Right lung (tissue), 10 donors: ENCODE results near the gene ARMC6. TPM values are rescaled to one million over a fixed set of nuclear protein-coding genes. Genes with fewer than 3 reads are reported as not detected.
A peak's percentile ranks its signal among the peaks of the same experiment; 100 is the strongest.

Experiments used
- DNase-seq, 2 donors: peaks; one replicate each; pipeline ENCODE4 v3.0.0-alpha.2; 2013
- long read RNA-seq, 8 donors: transcript quantifications; one replicate each; lab custom pipeline, GENCODE V29; 2026
- polyA plus RNA-seq, 5 donors: library from polyadenylated mRNA; unstranded; fragments of 120-200 nt; gene quantifications; one replicate each; pipeline versions ENCODE4 v1.2.1 to v1.2.3, GENCODE V29; 2013; ENCODE audit warnings: inconsistent platforms in 1 of 5, low replicate concordance in 1 of 5; ENCODE audit not compliant: insufficient read length in 5 of 5, insufficient read depth in 1 of 5

Gene ARMC6
- 10 to 100 TPM; 26.6 to 43.7 (median 33.1) TPM for polyA plus RNA-seq
- long read RNA-seq, donor 1, transcript ARMC6-202 (8 exons, 2,383 nt), result major isoform, 8 of 11 reads
- long read RNA-seq, donor 1, partial matches to known transcripts, result 0 of 11 reads
- long read RNA-seq, donor 1, other reads (novel, unspliced or antisense), result 0 of 11 reads
- long read RNA-seq, donor 2, transcript ARMC6-202 (8 exons, 2,383 nt), result major isoform, 6 of 7 reads
- long read RNA-seq, donor 2, partial matches to known transcripts, result 0 of 7 reads
- long read RNA-seq, donor 2, other reads (novel, unspliced or antisense), result 0 of 7 reads
- long read RNA-seq, donor 3, partial matches to known transcripts, result 0 of 2 reads
- long read RNA-seq, donor 3, other reads (novel, unspliced or antisense), result 0 of 2 reads
- long read RNA-seq, donor 4, partial matches to known transcripts, result 0 of 3 reads
- long read RNA-seq, donor 4, other reads (novel, unspliced or antisense), result 0 of 3 reads
- long read RNA-seq, donor 5, transcript ARMC6-202 (8 exons, 2,383 nt), result major isoform, 12 of 28 reads
- long read RNA-seq, donor 5, partial matches to known transcripts, result 12 of 28 reads
- long read RNA-seq, donor 5, other reads (novel, unspliced or antisense), result 0 of 28 reads
- long read RNA-seq, donor 6, transcript ARMC6-202 (8 exons, 2,383 nt), result major isoform, 6 of 9 reads
- long read RNA-seq, donor 6, partial matches to known transcripts, result 0 of 9 reads
- long read RNA-seq, donor 6, other reads (novel, unspliced or antisense), result 0 of 9 reads
- long read RNA-seq, donor 7, transcript ARMC6-202 (8 exons, 2,383 nt), result major isoform, 10 of 10 reads
- long read RNA-seq, donor 7, partial matches to known transcripts, result 0 of 10 reads
- long read RNA-seq, donor 7, other reads (novel, unspliced or antisense), result 0 of 10 reads
- long read RNA-seq, donor 8, partial matches to known transcripts, result 0 of 5 reads
- long read RNA-seq, donor 8, other reads (novel, unspliced or antisense), result 0 of 5 reads

DNA sequence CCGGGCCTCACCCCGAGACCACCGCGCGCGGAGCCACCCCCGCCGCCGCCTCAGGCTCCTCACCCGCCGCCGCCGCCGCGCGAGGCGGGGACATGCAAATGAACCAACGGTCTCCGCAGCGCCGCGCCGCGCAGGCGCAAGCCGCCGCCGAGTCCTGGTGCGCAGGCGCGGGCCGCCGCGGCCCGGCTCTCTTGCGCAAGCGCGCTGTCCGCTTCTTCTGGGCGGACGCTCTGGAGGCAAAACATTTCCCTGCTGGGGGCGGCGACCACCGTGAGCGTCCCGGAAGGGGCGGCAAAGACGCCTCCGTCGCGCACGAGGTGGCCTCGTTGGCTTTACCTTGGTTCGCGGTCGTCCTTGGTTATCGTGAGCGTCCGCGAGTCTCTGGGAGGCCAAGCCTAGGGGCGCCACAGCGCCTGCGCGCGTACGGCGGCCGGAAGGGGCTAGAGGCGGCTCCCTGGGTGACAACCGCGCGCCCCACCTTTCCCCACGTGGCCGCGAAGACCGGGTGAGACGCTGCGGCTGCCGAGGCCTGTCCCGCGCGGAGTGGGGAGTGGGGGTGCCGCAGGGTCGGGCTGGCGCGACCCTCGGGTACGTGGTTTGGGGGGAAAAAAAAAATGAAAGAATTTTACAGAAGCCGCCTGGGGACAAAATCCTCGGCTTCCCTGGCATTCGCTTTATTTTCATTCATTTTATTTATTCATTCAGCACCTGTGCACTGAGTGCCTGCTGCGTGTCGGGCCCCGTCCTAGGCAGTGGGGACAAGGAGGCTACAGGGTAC, at the start of gene ARMC6, which contains the start of gene SUGP2:
Gene ARMC6 (plus strand): TSS at position 178 of the 778 bp plus-strand sequence. CDS start 607 bp downstream, outside the sequence.
Gene SUGP2 (minus strand): TSS at position 92 of the 778 bp plus-strand sequence. CDS start 2,446 bp downstream, outside the sequence.
- DNase-seq, result peak; percentile 88 to 94

DNA sequence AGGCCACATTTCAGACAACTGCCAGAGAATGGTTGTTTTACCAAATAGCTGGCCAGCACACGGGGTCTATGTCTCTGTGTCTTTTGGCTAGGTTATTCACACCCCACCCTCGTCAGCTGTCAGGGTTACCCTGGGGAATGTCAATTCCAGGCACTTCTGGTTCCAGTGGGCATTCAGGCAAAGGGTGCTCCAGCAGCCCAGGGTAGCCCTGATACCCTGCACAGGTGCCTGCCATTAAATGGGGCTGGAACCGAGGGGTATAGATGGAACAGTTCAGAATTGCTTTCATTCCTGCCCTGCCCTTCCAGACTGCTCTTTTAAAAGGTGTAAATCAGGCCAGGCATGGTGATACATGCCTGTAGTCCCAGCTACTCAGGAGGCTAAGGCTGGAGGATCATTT, 49.2 kb upstream of the ARMC6 start:
- no peak for DNase-seq

DNA sequence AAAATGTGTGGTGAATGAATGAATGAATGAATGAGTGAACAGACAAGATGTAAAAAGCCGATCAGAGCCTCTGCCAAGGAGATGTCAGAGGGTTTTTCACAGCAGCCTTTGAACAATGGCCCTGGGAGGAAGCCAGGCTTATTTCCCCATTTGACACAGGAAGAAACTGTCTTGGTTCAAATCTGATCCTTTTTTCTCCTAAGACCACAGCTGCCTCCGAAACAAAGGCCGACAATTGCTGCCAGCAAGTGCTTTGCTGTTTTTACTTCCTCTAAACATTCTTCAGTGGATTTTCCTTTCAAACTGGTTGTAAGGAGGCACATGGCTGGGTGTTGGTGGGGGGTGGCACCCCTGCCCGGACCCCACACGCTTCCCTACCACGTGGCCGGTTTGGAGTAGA, 48.1 kb upstream of the ARMC6 start:
- DNase-seq, result peak; percentile 45 to 55

DNA sequence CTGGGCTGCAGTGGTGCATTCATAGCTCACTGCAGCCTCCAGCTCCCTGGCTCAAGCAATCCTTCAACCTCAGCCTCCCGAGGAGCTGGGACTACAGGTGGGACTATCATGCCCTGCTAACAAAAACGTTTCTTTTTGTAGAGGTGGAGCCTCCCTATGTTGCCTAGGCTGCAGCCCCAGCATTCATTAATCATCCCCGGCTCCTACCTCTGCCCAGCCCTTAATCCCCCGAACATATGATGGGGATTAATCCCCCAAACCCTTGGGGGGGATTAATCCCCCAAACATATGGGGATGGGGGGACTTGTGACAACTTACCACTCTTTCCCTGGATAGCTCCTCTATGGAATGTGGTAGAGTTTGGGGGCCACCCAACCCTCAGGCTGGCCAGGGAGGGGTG, 45.9 kb upstream of the ARMC6 start:
- no peak for DNase-seq

DNA sequence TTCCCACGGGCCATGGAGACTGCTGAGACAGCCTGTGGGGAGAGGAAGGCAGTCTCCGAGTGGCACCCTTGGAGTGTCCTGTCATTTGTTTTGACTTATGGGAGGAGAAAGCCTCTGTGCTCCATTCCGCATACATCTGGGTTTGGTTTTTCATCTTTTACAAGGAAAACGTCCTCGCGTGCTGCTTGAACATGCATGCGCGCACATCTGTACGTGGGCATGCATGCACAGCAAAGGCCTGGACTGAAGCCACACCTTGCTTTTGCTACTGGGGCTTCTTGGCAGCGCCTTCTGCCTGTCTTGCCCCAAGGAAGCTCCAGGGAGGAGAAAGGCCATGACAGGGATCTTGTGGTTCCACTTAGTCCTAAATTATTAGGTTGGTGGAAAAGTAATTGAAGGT, 44.1 kb upstream of the ARMC6 start:
- no peak for DNase-seq

DNA sequence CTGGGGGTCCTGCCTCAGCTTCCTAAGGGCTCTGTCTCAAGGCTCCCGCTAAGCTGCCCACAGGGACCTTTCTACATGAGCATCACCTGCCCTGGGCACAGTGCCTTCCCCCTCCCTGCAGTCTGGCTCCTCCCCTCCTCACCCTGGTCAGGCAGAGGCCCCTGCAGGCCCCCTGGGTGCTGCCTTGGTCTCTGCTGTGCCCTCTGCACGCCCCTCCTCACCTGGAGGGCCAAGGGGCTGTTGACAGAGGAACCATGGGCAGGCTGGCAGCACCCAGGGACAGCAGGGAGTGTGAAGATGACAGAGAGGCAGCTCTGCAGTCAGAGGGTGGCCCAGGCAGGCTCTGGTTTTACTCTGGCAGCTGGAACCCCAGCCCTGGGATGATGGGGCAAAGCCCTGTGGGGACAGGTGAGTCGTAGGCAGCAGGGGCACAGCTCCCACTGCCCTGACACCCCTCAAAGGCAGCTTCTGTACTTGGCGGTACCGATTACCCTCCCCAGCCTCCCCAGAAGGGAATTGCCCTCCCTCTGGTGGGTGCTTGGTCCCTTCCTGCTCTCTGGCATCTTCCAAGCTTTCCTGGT, 43.2 kb upstream of the ARMC6 start:
- DNase-seq, result no peak

DNA sequence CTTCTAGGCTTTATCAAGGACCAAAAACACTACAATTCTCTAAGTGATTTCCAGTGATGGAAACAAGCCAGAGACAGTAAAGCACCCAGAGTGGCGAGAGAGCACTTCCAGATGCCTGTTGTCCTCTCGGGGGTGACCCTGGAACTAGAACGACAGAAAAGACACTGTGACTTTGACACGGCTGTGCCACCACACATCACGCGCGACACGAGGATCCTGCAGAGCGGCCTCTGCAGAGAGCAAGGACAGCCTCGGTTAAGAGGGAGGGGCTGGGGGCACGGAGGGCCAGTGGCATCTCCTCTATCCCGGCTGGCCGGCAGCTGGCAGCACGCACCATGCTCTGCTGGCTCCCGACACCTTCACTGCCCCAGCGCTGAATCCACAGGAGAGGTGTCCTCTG, 42.4 kb upstream of the ARMC6 start:
- DNase-seq, result peak in 1 of 2 donors; percentile 37

DNA sequence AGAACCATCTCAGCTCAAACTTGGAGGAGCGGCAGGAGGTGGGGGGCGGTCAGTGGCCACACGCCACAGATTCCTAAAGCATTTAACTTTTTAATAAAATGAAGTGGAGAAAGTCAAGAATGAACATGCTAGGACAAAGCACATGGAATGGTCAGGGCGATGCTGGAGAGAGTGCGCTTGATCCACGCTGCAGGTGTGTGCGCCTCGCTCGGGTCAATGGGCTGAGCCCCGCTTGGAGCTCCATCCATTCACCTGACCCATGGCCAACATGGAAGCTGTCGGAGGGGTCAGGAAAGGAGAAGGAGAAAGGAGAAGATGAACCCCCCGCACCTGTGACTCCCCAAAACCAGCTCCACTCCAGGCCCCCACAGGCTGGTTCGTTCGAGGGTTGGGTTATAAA, 41.9 kb upstream of the ARMC6 start:
- no peak for DNase-seq

DNA sequence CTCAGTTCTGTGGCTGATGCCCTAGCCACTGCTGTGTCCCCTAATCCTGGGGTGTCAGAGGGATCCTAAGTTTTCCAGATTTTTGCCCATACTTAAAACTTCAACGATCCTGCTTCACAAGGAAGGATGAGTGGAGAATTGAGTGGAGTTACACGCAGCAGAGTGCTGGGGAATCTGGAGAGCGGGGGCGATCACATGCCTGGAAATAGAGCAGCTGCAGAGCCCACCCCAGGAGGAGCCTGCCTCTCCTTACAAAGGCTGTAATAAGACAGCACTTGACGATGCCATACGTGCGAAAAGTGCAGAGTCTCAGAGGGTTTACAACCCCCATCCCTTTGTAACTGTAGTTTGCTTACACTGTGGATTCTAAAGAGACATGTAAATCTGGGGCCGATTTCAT, 40.7 kb upstream of the ARMC6 start:
- no peak for DNase-seq

DNA sequence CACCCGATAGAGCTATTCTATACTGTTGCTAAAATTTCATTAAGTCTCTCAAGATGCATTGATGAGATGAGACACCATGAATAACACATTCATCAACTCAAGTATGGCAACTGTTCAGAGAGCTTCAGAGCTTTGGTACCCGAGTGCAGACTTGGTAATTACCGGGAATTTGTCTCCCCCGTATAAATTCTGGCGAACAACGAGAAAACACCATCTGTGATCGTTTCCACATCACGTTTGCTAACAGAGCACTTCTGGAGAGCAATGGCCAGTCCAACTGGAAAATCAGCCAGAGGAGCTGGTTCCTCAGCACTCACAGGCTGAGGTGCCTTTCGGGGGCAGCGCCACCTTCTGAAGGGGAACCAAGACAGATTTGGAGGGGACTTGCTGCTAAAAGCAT, 40.3 kb upstream of the ARMC6 start:
- peak; percentile 60 to 61 for DNase-seq

DNA sequence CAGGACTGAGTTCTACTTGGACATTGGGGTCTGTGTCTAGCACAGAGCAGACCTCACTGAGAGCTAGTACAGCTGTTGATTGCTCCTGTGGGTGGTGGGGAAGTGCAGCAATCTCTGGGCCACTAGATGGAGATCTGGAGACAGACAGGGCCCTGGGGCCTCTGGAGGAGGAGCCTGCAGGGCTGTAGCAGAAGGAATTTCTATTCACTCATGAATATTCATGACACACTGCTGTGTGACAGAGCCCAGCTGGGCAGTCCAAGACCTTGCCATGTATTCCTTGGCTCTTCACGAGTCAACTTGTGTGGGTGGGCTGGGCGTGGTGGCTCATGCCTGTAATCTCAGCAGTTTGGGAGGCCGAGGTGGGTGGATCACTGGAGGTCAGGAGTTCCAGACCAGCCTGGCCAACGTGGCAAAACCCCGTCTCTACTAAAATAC, 37.6 kb upstream of the ARMC6 start:
- DNase-seq, result peak; percentile 88 to 90

DNA sequence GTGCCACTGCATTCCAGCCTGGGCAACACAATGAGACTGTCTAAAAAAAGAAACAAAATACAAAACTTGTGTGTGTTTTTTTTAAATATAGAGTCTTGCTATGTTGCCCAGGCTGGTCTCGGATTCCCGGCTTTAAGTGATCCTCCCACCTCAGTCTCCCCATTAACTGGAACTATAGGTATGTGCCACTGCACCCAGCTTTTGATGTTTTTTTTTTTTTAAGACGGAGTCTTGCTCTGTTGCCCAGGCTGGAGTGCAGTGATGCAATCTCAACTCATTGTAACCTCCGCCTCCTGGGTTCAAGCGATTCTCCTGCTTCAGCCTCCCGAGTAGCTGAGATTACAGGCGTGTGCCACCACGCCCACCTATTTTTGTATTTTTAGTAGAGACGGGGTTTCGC, 37.1 kb upstream of the ARMC6 start:
- DNase-seq, result no peak

DNA sequence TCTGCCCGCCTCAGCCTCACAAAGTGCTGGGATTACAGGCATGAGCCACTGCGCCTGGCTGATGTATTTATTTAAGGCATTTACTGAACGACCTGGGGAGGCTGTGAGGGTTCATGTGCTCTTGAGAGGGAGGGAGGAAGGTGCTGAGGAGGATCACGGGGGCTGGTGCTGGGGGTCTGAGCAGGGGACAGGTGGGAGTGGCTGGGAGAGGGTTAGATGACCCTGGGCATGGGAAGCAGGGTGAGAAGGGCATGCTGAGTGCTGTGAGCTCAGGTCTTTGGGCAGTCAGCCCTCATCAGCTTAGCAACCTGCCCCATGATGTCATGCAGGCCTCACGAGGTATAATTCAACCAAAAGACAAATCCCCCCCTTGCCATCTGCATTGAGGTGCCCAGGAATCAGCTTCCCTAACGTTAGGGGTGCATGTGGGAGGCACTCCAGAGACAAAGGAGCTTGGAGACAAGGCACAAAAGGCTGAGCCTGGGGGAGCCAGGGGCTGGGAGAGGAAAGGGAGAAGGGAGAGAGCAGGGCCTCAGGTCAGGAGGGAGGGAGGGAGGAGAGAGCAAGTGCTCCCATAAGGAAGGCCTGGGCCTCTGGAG, 36.5 kb upstream of the ARMC6 start:
- DNase-seq, result no peak

DNA sequence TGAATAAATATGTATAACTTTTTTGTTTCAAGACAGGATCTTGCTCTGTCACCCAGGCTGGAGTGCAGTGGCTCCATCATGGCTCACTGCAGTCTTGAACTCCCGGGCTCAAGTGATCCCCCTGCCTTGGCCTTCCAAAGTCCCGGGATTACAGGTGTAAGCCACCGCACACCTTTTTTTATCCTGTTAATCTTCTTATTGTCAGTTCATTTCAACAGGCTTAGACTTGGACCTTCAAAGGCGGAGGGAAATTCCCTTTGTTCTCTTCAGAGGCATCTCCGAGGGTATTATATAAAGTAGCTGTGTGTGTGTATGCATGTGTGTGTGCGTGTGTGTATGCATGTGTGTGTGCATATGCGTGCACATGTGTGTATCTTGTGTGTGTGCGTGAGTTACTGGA, 35.1 kb upstream of the ARMC6 start:
- no peak for DNase-seq

DNA sequence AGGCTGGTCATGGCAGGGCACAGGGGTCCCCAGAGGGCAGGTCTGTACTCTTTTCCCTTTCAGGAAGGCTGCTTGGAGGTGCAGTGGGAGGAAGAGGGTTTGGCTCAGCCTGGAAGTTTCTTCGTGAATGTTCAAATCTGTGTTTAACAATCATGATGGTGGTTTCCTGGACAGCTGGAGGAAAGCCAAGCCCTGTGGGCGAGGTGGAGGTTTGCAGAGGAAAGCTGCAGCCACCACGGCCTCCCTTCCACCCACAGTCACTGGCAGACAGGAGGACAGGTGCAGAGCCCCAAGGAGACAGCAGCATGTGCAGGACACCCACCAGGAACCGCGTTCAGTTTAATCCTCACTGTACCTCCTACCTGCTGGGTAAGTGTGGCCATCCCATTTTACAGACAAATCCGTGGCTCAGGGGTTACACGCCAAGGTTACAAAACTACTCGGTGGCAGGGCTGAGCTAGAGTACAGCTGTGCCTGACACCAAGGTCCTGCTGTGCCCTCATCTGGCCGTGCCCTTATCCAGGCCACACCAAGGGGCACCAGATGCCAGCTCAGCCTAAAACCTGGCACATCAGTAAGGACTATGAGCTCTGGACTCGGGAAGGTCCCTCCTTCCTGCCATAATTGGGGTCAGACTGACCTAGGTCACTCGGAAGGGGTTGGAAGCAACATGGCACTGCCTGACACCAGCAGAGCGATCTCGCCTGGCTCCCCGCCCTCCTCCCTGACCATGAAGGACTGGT, 34.2 kb upstream of the ARMC6 start:
- no peak for DNase-seq

DNA sequence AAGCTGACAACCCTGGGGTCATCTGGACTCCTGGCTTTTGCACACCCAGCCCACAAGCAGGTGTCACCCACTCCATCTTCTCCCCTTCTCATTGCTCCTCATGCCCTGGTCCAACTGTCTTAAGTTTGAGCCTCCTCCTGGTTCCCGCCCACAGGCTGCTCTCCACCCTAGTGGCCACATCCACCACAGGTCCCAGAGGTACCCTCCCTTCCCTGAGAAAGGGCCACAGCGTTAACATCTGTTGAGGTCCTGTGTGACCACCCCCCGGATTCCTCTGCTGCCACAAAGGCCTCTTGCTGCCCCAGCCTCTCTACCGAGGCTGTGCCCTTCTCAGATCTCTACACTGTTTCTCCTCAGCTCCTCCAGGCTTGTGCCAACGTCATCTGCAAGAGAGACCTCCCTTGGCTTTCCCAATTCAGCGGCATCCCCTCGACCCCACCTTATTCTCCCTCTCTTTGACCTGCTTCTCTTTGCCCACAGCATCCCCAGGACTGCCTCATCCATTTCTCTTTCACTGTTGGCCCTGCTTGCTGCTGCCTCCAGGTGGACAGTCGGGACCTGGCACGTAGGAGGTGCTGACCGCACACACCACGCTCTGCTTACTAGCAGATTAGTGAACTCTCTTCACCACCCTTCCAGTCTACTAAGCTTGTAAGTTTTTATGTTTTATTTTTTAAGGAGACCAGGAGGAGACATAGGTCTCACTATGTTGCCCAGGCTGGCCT, 33.3 kb upstream of the ARMC6 start:
- no peak for DNase-seq

DNA sequence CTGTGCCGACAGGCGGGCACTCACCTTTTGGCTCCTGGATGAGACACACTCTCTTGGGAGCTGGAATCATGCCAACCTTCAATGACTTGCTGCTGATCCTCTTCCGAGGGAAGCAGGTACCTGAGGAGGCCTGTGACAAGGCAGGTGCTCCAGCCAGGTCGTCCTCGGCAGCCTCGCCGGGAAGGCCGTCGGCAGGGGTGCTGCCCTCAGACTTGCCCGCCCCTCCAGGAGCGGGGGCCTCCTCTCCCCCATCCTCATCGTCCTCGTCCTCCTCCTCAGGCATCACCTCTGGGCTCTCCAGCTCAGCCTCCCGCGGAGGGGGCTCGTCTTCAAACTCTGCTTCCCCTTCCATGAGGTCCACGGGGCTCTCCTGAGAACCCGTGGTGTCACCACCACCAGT, 29.3 kb upstream of the ARMC6 start:
- DNase-seq, result no peak

DNA sequence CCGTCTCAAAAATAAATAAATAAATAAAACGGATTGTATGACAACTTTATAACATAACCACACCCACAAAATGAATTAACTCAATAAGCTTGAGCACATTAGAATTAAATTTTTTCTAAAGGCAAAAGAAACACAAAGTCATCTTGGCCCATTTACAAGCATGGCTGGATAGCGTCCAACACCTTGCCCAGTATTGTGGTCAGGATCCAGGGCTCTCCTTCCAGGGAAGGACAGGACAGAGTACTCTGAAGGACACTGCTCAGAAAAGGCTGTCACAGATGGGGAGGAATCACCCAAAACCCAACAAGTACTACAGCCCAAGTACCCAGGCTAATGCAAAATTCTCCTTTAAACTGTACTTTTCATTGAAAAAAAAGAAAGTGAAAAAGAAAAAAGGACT, 27.2 kb upstream of the ARMC6 start:
- DNase-seq, result no peak

DNA sequence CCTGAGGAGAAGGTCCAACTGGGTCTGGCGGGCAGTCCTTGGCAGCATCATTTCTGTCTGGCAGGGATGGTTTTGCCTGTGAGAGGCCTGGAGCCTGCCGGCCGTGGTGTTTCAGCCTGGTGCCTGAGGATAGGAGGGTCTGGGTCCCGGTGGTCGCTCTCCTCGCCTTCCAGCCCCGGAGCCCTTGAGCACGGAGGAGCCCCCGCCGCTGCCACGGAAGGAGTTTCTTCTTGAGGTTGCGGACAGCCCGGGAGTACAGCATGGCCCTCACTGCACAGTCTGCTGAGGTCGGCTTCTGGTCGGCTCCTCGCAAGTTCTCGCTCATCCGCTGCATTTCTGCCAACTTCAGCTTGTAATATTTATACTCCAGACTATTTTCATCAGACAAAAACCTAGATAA, 23.5 kb upstream of the ARMC6 start:
- no peak for DNase-seq
